IMR-90 (cell line): Measurements from ENCODE around the gene DNMT3A. TPM values are rescaled to one million over a fixed set of nuclear protein-coding genes. Genes with fewer than 3 reads are reported as not detected.

Experiments
- ATAC-seq: fragments of 200-7000 bp; cut with Tn5 transposase; 2 replicates; pipeline ENCODE4 v1.9.1; 2020; ENCODE audit warnings: low read depth, mild to moderate bottlenecking, moderate library complexity
- BruUV-seq: library from RNA; stranded (reverse); fragments of 400-500 nt; replicated peaks from 2 replicates; lab custom pipeline; 2021; lab: Mats Ljungman, UMichigan
- CTCF ChIA-PET: fragments of 300-600 bp; formaldehyde crosslinking; extraction: SDS; loops from one replicate; lab custom pipeline; 2021; ENCODE audit warnings: antibody characterized with exemption; lab: Yijun Ruan, JAX
- POLR2A ChIA-PET: fragments of 300-600 bp; sonication (Branson Sonifier 250); formaldehyde crosslinking; loops from one replicate; lab custom pipeline; 2022; ENCODE audit warnings: antibody characterized with exemption; ENCODE audit not compliant: unreplicated experiment; lab: Charles Lee
- DNase-seq: peaks from one replicate; pipeline ENCODE4 v3.0.0; 2013
- H2AFZ ChIP-seq: replicated peaks from 2 replicates; pipeline ENCODE3; 2013; ENCODE audit warnings: low read length, mild to moderate bottlenecking; ENCODE audit not compliant: poor library complexity
- H2AK5ac ChIP-seq: 2 replicates; pipeline ENCODE4 v1.6.1; 2013; ENCODE audit warnings: low read depth, low read length, inconsistent platforms
- H2AK9ac ChIP-seq: replicated peaks from 2 replicates; pipeline ENCODE3; 2013; ENCODE audit warnings: mild to moderate bottlenecking, low read depth, low read length, moderate library complexity; ENCODE audit not compliant: poor library complexity
- H2BK120ac ChIP-seq: 2 replicates; pipeline ENCODE4 v1.6.1; 2013; ENCODE audit warnings: low read depth, low read length, inconsistent platforms
- H2BK15ac ChIP-seq: 3 replicates; pipeline ENCODE4 v1.6.1; 2013; ENCODE audit warnings: low read depth, low read length, inconsistent platforms
- H2BK20ac ChIP-seq: 2 replicates; pipeline ENCODE4 v1.6.1; 2013; ENCODE audit warnings: low read depth, mild to moderate bottlenecking, inconsistent platforms, low read length, moderate library complexity
- H2BK5ac ChIP-seq: 2 replicates; pipeline ENCODE4 v1.6.1; 2013; ENCODE audit warnings: mild to moderate bottlenecking, low read depth, low read length, inconsistent platforms; ENCODE audit not compliant: poor library complexity, severe bottlenecking
- H3K14ac ChIP-seq: replicated peaks from 2 replicates; pipeline ENCODE4 v1.6.1; 2013; ENCODE audit warnings: low read depth, low read length, inconsistent platforms
- H3K18ac ChIP-seq: 2 replicates; pipeline ENCODE4 v1.6.1; 2013; ENCODE audit warnings: low read depth, low read length, control low read depth
- H3K23ac ChIP-seq: 2 replicates; pipeline ENCODE4 v1.6.1; 2013; ENCODE audit warnings: low read depth, low read length, inconsistent platforms
- H3K27ac ChIP-seq: 2 replicates; pipeline ENCODE4 v1.5.1; 2013; ENCODE audit warnings: mild to moderate bottlenecking, control low read depth, low read length; ENCODE audit not compliant: insufficient read depth
- H3K27me3 ChIP-seq: 2 replicates; pipeline ENCODE4 v1.6.1; 2013; ENCODE audit warnings: low read length; ENCODE audit not compliant: control insufficient read depth, insufficient read depth
- H3K36me3 ChIP-seq: 2 replicates; pipeline ENCODE4 v1.6.1; 2013; ENCODE audit warnings: low read length, mixed read lengths; ENCODE audit not compliant: control insufficient read depth, insufficient read depth
- H3K4ac ChIP-seq: 2 replicates; pipeline ENCODE4 v1.6.1; 2013; ENCODE audit warnings: low read depth, low read length, inconsistent platforms
- H3K4me1 ChIP-seq: 2 replicates; pipeline ENCODE4 v1.6.1; 2013; ENCODE audit warnings: low read length, mixed read lengths; ENCODE audit not compliant: control insufficient read depth, insufficient read depth
- H3K4me2 ChIP-seq: 2 replicates; pipeline ENCODE4 v1.6.1; 2013; ENCODE audit warnings: low read depth, mild to moderate bottlenecking, control low read depth, low read length, moderate library complexity
- H3K4me3 ChIP-seq: 2 replicates; pipeline ENCODE4 v1.5.1; 2013; ENCODE audit warnings: low read depth, mild to moderate bottlenecking, control low read depth, low read length, moderate library complexity; ENCODE audit not compliant: insufficient read depth
- H3K56ac ChIP-seq: 2 replicates; pipeline ENCODE4 v1.6.1; 2013; ENCODE audit warnings: low read length, inconsistent platforms; ENCODE audit not compliant: insufficient read depth; ENCODE audit errors: extremely low read depth
- H3K79me1 ChIP-seq, 2 experiments: 2 replicates each; pipeline ENCODE4 v1.6.1; 2013; ENCODE audit warnings: low read length in 2 of 2, inconsistent platforms in 1 of 2, low read depth in 1 of 2
- H3K9ac ChIP-seq: 2 replicates; pipeline ENCODE4 v1.6.1; 2013; ENCODE audit warnings: low read depth, low read length, control low read depth
- H3K9me1 ChIP-seq: 2 replicates; pipeline ENCODE4 v1.6.1; 2013; ENCODE audit warnings: low read length, inconsistent platforms; ENCODE audit not compliant: insufficient read depth
- H3K9me3 ChIP-seq: 2 replicates; pipeline ENCODE4 v1.6.1; 2013; ENCODE audit warnings: low read length; ENCODE audit not compliant: control insufficient read depth, insufficient read depth
- H4K20me1 ChIP-seq: 2 replicates; pipeline ENCODE4 v1.6.1; 2013; ENCODE audit warnings: low read length, inconsistent platforms; ENCODE audit not compliant: insufficient read depth
- H4K5ac ChIP-seq: 2 replicates; pipeline ENCODE4 v1.6.1; 2013; ENCODE audit warnings: mild to moderate bottlenecking, low read depth, low read length, control low read depth
- H4K8ac ChIP-seq, 2 experiments: 2 replicates each; pipeline ENCODE4 v1.6.1; 2013; ENCODE audit warnings: low read depth in 2 of 2, low read length in 2 of 2, control low read depth in 1 of 2, inconsistent platforms in 1 of 2
- H4K91ac ChIP-seq: 2 replicates; pipeline ENCODE4 v1.6.1; 2013; ENCODE audit warnings: low read depth, low read length, inconsistent platforms; ENCODE audit not compliant: insufficient read depth
- BHLHE40 ChIP-seq: fragments of 150-350 bp; IDR thresholded peaks from 2 replicates; pipeline ENCODE4 v1.6.1; 2016; ENCODE audit warnings: mild to moderate bottlenecking, low read depth, low read length
- CEBPB ChIP-seq: IDR thresholded peaks from 2 replicates; pipeline ENCODE4 v1.6.1; 2012; ENCODE audit warnings: low read depth, low read length, improper control_type of control experiment
- CHD1 ChIP-seq: IDR thresholded peaks from 2 replicates; pipeline ENCODE4 v1.6.1; 2012; ENCODE audit warnings: low read depth, low read length, improper control_type of control experiment
- CTCF ChIP-seq: conservative IDR thresholded peaks from 2 replicates; pipeline ENCODE4 v1.5.1; 2012; ENCODE audit warnings: mild to moderate bottlenecking, low read depth, low read length, improper control_type of control experiment
- ELK1 ChIP-seq: fragments of 150-350 bp; IDR thresholded peaks from 2 replicates; pipeline ENCODE4 v1.6.1; 2016; ENCODE audit warnings: low read depth, mild to moderate bottlenecking, low read length, moderate library complexity, borderline replicate concordance
- FOS ChIP-seq: fragments of 150-350 bp; IDR thresholded peaks from 2 replicates; pipeline ENCODE4 v1.6.1; 2016; ENCODE audit warnings: low read depth, low read length
- MAFK ChIP-seq: IDR thresholded peaks from 2 replicates; pipeline ENCODE4 v1.6.1; 2012; ENCODE audit warnings: low read depth, low read length, improper control_type of control experiment
- MAZ ChIP-seq: IDR thresholded peaks from 2 replicates; pipeline ENCODE4 v1.6.1; 2012; ENCODE audit warnings: low read depth, mild to moderate bottlenecking, low read length, improper control_type of control experiment, moderate library complexity, borderline replicate concordance
- MXI1 ChIP-seq: IDR thresholded peaks from 2 replicates; pipeline ENCODE4 v1.6.1; 2012; ENCODE audit warnings: low read depth, mild to moderate bottlenecking, low read length, moderate library complexity, borderline replicate concordance
- NFE2L2 ChIP-seq: fragments of 150-350 bp; IDR thresholded peaks from 2 replicates; pipeline ENCODE4 v1.6.1; 2016; ENCODE audit warnings: low read depth, mild to moderate bottlenecking, low read length
- POLR2A ChIP-seq: IDR thresholded peaks from 2 replicates; pipeline ENCODE4 v1.6.1; 2012; ENCODE audit warnings: mild to moderate bottlenecking, low read depth, low read length
- RAD21 ChIP-seq: IDR thresholded peaks from 2 replicates; pipeline ENCODE4 v1.6.1; 2012; ENCODE audit warnings: low read length, improper control_type of control experiment
- RCOR1 ChIP-seq: IDR thresholded peaks from 2 replicates; pipeline ENCODE4 v1.6.1; 2012; ENCODE audit warnings: mild to moderate bottlenecking, low read length, improper control_type of control experiment; ENCODE audit not compliant: insufficient replicate concordance
- RFX5 ChIP-seq: IDR thresholded peaks from 2 replicates; pipeline ENCODE4 v1.8.0; 2012; ENCODE audit warnings: low read depth, mild to moderate bottlenecking, low read length, moderate library complexity
- SMC3 ChIP-seq: fragments of 150-350 bp; IDR thresholded peaks from 2 replicates; pipeline ENCODE4 v1.6.1; 2016; ENCODE audit warnings: low read depth, mild to moderate bottlenecking, antibody characterized with exemption, low read length, moderate library complexity
- USF2 ChIP-seq: fragments of 150-350 bp; IDR thresholded peaks from 2 replicates; pipeline ENCODE4 v1.6.1; 2017; ENCODE audit warnings: mild to moderate bottlenecking, antibody characterized with exemption, low read length, low read depth
- WGBS, 2 experiments: methylation state at CpG; one replicate each; pipeline versions ENCODE4 v1.1.5 to v1.1.7; 2013; ENCODE audit warnings: missing lambda C conversion rate in 2 of 2; ENCODE audit not compliant: insufficient read length in 1 of 2; ENCODE audit errors: extremely low coverage in 2 of 2; 5-methylcytosine and 5-hydroxymethylcytosine counted together
- dilution Hi-C: fragments of 300-500 bp; cut with HindIII; formaldehyde crosslinking; loops from one replicate; pipeline ENCODE4 v1.14.3; 2018; ENCODE audit warnings: low sequenced_read_pairs; ENCODE audit not compliant: unreplicated experiment
- in situ Hi-C: fragments of 300-500 bp; cut with MboI; formaldehyde crosslinking; loops from 3 replicates; pipeline ENCODE4 v1.14.3; 2019; ENCODE audit warnings: low sequenced_read_pairs, inconsistent platforms, mixed read lengths
- intact Hi-C: fragments of 100-400 bp; cut with micrococcal nuclease; formaldehyde crosslinking; loops from 2 replicates; pipeline ENCODE4 v1.10.0; 2022
- polyA plus RNA-seq, 3 experiments: library from polyadenylated mRNA; depleted of rRNA; stranded (reverse); fragments of >200 nt; gene quantifications; 2 replicates each; pipeline ENCODE4 v1.2.3, GENCODE V29; 2012; ENCODE audit warnings: low replicate concordance in 1 of 3
- total RNA-seq: library from RNA; depleted of rRNA; stranded (reverse); fragments of >200 nt; gene quantifications from 2 replicates; pipeline ENCODE4 v1.2.3, GENCODE V29; 2012

DNMT3A gene
- total and polyA plus RNA-seq, 2 of the 4 experiments (the other 2 are of a cell fraction) = 4.4 to 9.7 TPM

GRCh38 chr2:25227576-25227975 lies 114.1 kb downstream of the DNMT3A start:
- Histone ChIP-seq H4K8ac (no peak overlapping the region), H3K14ac (no peak overlapping the region), H4K20me1 (peaks cover 5% of the 10 kb centered on the region; the same call in 1 of the 2 replicates), H3K79me1 (no peaks in the 10 kb centered on the region), H2BK15ac (no peak overlapping the region), H3K27ac (no peak overlapping the region), H2BK20ac (no peak overlapping the region), H2AK5ac (no peak overlapping the region), H3K4me2 (no peak overlapping the region), H3K4me3 (no peak overlapping the region), H2AFZ (no peak overlapping the region), H3K9me1 (peaks cover 10% of the 10 kb centered on the region), H3K56ac (no peak overlapping the region), H3K9ac (no peak overlapping the region), H3K23ac (no peak overlapping the region), H3K36me3 (peaks cover 9% of the 10 kb centered on the region; the same call in 1 of the 2 replicates), H3K18ac (no peak overlapping the region), H2AK9ac (no peak overlapping the region), H2BK120ac (no peak overlapping the region), H4K91ac (no peak overlapping the region), H2BK5ac (no peak overlapping the region), H3K27me3 (no peaks in the 10 kb centered on the region), H3K9me3 (no peaks in the 10 kb centered on the region), H3K4me1 (peaks cover 10% of the 10 kb centered on the region), H4K5ac (no peak overlapping the region), H3K4ac (no peak overlapping the region)
- ChIA-PET POLR2A (no interaction called here), CTCF (interaction anchor here (0.9 to 1.7 kb wide), 4 partner anchors 9 to 251 kb away, joined by 3 to 4 read pairs (median 4); no protein-coding TSS in a partner anchor)
- dilution Hi-C loops (no loop called here), in situ Hi-C loops (no loop called here), intact Hi-C loops (no loop called here)
- DNase-seq = no peak
- TF ChIP-seq FOS (no peak), ELK1 (no peak), MAFK (no peak), MAZ (no peak), RCOR1 (no peak), CEBPB (no peak), NFE2L2 (no peak), POLR2A (no peak), USF2 (no peak), CHD1 (no peak), RAD21 (no peak), BHLHE40 (no peak), SMC3 (no peak), RFX5 (no peak), CTCF (no peak), MXI1 (no peak)
- no peak for ATAC-seq
- 70% methylated on average over 2 of the region's 7 CpGs; no CpG with 5 or more reads in 1 of the 2 experiments for WGBS, 2 experiments
- BruUV-seq = no TSS peak
